Measurements from ENCODE around the gene PRR36.

PRR36 gene

DNA sequence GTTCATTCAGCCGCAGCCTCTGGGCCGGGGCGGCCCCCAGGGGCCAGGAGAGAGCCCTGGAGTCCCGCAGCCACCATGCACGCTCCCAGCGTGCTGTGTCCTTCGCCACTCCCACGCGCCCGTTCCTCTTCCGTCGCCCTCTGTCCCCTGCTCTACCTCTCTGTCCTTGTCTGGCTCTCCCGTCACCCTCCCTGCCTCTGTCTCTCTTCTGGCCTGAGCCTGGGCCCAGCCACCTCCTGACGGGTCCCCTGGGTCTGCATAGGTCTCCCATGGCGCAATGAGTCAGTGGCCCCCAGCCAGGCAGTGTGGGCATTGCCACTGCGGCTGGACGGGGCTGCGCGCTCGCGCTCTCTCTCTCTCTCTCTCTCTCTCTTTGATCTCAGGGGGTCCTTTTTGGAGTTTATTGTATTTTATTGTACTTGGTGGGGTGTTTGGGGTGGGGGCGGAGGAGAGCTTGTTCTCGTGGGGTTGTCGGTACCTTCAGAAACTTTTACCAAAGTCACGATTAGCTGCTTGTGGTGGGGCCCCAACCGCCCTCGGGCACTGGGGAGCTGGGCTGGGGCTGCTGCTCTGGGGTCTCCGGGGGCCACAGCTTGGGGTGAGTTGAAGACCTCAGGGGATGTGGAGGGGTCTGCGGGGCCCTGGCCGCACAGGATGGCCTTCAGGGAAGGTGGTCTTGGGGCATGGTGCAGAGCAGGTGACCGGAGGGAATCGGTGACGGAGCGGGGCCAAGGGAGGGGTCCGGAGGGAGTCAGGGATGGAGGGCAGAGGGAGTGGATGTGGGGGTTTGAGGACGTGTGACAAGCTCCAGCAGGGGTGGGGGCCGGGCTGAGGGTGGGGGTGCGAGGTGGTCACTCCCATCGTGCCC lies 38.7 kb upstream of the PRR36 start:
- no peak for DNase-seq

DNA sequence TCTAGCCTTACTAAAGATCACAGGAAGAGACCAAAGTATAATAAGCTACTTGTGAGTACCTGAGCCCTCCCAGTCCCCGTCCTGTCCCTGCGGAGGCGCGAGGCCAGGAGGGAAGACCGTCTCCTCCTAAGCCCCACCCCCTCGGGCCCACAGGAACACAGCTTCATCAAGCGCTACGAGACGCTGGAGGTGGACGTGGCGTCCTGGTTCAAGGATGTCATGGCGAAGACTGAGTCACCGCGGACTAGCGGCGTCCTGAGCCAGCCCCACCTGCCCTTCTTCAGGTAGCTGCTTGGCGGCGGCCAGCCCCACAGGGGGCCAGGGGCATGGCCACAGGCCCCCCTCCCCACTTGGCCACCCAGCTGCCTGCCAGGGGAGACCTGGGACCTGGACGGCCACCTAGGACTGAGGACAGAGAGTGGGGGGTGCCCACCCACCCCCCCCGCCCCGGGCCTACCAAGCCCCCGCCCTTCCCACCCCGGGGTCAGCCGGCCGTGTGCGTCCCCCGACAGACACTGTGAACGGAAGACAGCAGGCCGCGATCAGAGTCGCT lies 38.0 kb upstream of the PRR36 start:
- no peak for DNase-seq

DNA sequence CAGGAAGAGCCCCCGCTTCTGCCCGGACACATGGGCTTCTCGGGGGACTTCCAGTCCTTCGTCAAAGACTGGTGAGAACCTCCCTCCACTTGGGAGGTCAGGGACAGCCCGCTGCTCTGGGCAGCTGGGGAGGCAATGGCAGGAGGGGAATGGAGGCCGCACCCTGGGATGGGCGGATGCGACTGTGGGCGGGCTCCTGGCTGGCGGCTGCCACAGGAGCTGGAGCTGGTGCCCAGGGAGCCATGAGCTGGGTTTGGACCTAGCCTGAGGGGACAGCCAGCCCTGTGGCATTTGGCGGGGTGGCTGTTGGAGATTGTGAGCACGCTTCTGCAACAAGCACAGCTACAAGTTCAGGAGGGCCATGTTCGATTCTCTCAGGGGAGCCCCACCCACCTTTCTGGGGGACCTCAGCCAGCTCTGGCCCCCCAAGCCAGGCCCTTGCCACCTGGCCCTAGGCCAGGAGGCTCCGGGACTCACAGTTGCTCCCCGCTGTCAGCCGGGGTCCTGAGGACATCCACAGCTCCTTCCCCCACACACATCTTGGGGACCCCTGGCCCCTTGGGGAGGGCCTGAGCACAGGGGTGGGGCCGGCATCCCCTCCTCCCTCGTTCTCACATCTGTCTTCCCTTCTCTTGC lies 37.4 kb upstream of the PRR36 start:
- no peak for DNase-seq

GRCh38 chr19:7910321-7911161 lies 36.4 kb upstream of the PRR36 start:
- DNase-seq: no peak

- DNase-seq: no peak
Measured at GRCh38 chr19:7909471-7910067, 35.4 kb upstream of the PRR36 start.

- no peak for DNase-seq
Measured at GRCh38 chr19:7908742-7909461, 34.7 kb upstream of the PRR36 start.

- no peak for DNase-seq
Measured at GRCh38 chr19:7908078-7908699, 34.0 kb upstream of the PRR36 start.

DNA sequence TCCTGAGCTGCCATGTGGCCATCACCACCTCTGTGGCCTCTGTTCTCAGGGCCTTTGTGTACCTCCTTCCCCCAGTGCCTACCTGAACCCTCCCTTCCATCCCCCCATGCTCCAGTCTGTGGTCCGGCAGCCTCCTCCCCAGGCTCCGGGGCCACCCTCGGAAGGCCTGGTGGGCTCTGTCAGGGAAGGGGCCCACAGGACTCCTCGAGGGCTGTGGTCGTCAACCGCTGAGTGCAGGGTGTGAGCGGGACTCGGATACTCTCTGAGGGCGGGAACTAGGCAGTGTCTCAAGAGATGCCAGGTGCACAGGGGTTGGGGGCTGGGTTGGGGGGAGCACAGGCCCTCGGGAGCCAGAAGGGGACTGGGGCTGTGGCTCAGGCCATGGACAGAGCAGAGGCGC lies 33.4 kb upstream of the PRR36 start:
- DNase-seq: no peak

DNA sequence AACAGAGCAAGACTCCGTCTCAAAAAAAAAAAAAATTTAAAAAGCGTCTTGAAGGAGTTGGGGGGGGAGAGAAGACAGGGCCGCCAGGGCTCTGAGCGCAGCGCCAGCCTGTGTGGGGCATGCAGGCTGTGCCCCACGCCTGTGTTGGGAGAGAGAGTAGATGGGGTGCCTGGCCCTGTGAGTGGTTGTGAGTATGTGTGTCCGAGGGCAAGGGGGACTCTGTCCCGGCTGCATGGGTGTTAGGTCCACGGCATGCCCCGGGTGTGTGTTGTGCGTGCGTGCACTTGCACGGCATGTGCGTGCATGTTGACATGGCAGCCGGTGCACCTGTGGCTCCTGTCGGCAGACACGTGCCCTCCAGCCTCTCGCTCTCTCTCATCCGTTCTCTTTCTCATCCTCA lies 32.9 kb upstream of the PRR36 start:
- DNase-seq: no peak

GRCh38 chr19:7905859-7906258 lies 31.7 kb upstream of the PRR36 start:
- no peak for DNase-seq

DNA sequence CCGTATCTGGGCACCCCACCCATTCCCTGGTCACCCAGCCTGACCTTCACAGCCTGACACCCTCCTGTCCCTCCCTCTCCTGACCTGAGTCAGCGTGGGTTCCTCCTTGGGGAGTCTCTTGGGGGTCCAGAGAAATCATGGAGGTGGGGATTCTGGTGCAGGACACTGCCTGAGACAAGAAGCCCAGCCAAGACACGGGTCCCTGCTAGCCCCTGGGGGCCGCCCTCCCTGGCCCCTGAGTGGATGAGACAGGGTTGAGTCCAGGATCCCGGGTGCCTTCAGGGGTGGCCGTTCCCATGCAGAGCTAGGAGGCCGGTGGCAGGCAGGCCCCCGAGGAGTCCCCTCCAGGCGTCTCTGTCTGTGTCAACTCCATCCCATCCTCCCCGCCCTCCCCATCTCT lies 31.1 kb upstream of the PRR36 start:
- DNase-seq: no peak

DNA sequence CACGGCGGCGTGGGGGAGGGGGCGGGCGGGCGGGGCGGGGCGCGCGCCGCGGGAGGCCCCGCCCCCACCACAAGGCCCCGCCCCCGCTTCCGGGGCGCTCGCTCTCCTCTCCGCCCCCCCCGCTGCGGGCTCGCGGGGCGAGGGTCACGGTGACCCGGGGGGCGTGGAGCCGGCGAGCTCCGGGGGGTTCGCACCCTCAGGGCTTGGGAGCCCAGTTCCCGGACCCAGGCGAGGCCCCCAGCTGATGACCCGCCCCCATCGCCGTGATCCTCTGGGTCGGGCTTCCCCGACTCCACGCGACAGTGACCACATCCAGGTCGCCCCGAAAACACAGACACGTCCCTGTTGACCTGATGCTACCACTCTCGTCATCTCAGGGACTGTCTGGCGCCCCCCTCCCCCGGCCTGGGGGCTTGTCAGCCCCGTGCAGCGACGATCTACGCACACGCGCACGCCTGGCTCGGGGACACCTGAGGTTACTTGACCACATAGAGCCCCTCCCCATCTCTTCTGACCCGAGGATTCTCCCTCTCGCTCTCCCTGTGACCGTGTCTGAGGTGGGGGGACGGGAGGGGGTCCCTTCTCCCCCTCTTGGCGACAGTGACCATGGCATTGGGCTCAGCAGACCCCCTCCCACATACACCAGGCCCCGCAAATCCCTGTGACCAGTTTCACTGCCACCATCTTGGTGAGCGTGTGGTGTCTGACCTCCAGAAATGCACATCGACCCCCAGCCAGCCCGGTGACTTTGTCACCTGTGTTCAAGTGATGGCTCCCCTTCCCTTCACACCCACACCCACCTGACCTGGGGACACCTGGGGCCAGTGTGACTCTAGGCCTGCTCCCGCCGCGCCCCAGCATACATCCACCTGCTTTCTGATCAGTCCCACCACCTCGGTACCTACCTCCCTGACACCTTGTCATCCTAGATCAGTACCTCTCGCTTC lies 30.2 kb upstream of the PRR36 start:
- DNase-seq: no peak

GRCh38 chr19:7903244-7904073 lies 29.3 kb upstream of the PRR36 start, which contains the start of gene MAP2K7:
Gene MAP2K7, plus strand, starts transcription at chr19:7903877. Its CDS starts 68 bp downstream, at chr19:7903945.
- peak; percentile 97 for DNase-seq

DNA sequence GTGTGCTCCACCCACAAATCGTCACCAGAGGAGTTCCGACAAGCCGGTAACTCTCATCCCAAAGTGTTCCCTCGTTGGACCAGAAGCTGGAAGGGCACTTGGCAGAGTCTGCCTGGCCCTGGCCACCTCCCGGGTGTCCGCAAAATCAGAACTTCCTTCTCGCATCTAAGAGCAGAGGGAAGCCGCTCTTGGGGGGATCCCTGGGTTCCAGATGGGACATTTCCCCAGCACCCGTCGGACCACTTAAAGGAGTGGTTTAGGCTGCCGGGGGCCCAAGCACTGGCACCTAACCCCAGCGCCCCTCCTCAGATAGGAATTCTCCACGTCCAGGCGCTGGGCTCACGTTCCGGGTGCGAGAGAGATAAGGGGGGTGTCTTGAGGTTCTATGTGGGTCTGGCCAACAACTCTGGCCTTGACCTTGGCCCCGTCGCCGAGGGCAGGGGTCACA lies 28.6 kb upstream of the PRR36 start:
- DNase-seq: no peak

DNA sequence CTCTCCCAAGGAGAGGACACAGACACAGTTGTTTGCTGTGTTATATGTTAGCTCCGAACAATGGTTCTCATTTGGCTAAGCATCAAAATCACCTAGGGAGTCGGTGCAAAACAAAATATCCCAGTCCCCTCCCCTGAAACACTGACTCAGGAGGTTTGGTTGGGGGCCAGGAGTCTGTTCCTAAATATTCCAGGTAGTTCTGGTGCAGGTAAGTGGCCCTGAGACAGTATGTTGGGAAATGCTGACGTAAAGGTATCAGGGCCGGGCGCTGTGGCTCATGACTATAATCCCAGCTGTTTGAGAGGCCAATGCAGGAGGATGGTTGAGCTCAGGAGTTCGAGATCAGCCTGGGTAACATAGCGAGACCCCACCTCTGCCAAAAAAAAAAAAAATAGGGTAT lies 27.1 kb upstream of the PRR36 start:
- no peak for DNase-seq

DNA sequence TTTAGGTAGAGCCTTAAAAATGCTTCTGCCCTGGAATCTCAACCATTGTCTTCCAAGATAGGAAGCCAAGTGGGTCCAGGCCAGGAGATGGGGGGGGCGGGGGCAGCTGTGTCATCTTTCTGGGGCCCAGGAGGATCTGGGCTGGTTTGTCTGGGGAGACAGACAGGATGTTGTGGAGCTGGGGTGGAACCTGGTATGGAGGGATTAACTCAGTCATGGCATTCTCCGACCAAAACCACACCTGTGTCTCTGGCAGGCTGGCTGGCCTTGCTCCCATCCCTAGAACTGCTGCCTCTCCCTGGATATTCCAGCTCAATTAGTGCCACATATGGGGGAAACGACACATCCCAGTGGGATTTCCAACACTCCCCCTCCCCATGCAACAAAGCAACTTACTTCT lies 26.7 kb upstream of the PRR36 start:
- DNase-seq: no peak

GRCh38 chr19:7900401-7900870 lies 26.2 kb upstream of the PRR36 start:
- DNase-seq: no peak

DNA sequence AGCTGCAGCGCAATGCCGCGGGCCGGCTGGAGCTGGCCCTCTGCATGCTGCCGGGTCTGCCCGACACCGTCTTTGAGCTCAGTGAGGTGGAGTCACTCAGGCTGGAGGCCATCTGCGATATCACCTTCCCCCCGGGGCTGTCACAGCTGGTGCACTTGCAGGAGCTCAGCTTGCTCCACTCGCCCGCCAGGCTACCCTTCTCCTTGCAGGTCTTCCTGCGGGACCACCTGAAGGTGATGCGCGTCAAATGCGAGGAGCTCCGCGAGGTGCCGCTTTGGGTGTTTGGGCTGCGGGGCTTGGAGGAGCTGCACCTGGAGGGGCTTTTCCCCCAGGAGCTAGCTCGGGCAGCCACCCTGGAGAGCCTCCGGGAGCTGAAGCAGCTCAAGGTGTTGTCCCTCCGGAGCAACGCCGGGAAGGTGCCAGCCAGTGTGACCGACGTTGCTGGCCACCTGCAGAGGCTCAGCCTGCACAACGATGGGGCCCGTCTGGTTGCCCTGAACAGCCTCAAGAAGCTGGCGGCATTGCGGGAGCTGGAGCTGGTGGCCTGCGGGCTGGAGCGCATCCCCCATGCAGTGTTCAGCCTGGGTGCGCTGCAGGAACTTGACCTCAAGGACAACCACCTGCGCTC lies 25.7 kb upstream of the PRR36 start:
- DNase-seq: no peak

GRCh38 chr19:7898967-7899366 lies 24.8 kb upstream of the PRR36 start:
- DNase-seq: no peak

Data from HCEC 1CT (cell line).